GM19043 (cell line): Measurements from ENCODE around the gene SBF1.

Experiments
- ATAC-seq: cut with Tn5 transposase; IDR thresholded peaks from one replicate; pipeline ENCODE4 v1.9.1; 2021; ENCODE audit warnings: low read depth; ENCODE audit not compliant: unreplicated experiment

The SBF1 gene

DNA sequence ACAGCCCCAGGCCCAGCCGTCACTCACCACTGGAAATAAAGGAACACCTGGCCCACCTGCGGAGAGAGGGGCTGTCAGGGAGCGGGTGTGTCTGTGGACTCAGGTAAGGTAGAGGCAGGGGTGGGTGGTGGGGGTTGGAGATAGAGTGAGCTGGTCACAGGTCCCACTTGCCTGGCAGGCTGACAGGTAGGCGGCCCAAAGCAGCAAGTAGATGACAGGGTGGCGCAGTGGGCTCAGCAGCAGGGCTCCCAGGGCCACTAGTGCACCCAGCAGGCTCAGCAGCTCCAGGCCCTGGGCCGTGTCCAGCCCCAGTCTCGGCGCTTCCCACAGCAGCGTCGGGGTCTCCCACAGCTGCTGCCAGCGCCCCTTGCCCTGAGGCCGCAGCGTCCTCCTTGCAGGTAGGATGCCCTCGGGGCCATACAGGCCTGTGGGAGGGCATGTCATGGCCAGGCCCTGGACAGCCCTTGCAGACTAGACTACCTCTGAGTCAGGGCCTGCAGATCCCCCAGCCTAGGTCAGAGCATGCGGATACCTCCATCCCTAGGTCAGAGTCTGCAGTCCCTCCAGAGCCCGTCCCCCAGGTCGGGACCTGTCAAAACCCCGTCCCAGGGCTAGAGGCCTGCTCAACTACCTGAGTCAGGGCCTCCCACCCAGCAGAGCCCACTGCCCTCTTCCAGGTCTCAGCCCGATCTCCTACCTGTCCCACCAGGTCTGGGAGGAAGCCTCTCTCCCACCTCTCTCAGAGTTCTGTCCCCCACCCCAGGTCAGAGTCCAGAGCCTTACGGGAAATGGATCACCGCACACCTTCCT is 32.0 kb upstream of the SBF1 start:
- ATAC-seq, result no peak

DNA sequence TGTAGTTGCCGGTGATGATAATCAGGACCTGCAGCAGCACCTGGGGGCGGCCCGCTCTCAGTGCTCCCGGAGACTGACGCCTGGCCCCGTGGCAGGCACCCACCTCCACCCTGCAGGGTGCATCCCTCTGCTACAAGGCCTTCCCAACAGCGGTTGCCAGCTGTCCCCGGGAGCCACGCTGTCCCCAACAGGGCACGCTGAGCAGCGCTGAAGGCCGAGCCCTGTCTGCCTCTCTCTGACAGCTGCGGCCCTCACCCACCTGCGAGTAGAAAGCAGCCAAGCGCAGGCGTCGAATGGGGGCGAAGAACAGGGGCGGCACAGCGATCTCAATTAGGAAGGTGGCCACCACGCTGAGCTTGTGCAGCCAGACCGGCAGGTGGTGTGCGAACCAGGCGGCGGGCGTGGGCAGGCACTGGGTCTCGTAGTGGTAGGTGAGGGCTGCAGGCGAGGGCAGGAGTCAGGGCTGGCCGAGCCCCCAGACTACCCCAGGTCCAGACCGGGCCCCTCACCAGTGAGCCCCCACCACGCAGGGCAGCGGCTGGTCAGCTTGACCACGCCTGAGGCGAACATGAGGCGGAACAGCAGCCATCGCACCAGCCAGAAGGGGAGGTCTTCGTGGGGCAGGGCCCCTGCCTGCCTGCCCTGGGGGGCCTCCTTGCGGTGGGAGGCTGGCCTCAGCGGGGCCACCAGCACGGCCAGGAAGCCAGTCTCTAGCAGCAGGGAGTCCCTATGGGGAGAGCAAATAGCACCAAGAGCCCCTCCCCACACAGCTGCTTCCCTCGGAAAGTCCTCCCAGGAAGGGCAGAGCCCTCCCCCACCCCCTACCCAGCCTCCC is 31.2 kb upstream of the SBF1 start:
- ATAC-seq, result no peak

GRCh38 chr22:50505276-50505775 is 30.5 kb upstream of the SBF1 start:
- no peak for ATAC-seq

- ATAC-seq, result no peak
These were observed 29.8 kb upstream of the SBF1 start for GRCh38 chr22:50504369-50505211.

GRCh38 chr22:50503475-50504145 is 28.8 kb upstream of the SBF1 start:
- ATAC-seq, result no peak

DNA sequence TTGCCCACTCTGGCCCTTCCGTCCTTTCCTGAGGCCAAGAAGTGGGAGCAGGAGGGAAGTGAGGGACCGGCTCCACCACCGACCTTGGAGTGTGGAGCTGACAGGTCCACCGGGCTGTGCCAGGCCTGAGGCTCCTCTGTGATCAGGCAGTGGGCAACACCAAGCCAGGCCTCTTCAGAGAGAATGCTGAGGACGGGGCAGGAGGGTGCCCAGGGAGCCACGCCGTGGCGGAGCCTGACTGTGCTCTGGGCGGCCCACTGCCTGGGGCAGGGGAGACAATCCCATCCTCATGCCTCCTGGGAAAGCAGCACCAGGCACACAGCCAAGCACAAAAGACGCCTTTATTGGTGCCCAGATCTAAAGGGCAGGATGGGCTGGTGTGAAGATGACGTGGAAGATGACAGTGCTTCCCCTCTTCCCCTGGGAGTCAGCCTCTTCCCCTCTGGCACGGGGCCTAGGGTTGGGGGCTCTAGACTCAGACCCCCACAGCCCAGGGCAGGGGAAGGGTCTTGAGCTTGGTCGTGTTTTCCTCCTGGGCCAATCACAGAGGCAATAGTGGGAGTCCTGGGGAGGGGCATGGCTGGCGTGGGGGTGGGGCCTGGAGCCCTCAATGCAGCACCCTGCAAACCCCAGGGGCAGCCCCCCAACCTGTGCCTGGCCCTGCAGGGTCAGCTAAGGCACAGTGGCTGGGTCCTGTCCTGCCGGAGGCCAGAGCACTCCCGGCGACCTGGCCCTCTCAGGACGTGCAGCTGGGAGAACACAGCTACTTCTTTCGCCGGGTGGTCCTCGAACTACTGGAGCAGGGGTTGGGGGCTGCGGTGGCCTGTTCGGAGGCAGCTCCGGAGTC is 28.0 kb upstream of the SBF1 start:
- ATAC-seq, result no peak

DNA sequence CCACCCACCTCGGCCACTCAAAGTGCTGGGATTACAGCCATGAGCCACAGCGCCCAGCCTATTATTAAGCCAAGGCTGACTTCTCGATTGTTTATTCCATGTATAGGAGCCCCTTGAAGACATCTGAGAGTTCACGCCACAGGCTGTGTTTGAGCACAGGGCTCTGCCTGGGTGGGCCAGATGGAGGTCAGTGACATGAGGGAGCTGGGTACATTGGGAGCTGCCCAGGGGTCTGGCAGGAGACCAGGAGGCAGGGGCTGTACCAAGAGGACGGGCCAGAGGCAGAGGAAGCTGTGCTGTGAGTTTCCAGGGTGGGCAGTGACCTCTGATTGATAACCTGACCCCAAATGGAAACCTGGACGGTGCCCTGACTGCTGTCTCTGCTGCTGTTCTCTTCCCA is 27.3 kb upstream of the SBF1 start:
- no peak for ATAC-seq

DNA sequence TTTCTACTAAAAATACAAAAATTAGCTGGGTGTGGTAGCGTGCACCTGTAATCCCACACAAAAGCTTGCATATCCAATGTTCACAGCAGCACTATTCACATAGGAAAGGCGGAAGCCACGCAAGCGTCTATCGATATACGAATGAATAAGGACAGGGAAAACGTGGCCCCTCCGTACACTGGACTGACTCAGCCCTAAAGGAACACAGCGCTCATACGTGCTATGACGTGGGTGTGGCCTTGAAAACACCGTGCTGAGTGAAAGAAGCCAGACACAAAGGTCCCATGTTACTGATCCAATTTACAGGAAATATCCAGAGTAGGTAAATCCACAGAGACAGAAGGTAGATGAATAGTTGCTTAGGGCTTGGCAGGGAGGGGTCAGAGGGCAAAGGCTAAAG is 25.6 kb upstream of the SBF1 start:
- ATAC-seq, result no peak

DNA sequence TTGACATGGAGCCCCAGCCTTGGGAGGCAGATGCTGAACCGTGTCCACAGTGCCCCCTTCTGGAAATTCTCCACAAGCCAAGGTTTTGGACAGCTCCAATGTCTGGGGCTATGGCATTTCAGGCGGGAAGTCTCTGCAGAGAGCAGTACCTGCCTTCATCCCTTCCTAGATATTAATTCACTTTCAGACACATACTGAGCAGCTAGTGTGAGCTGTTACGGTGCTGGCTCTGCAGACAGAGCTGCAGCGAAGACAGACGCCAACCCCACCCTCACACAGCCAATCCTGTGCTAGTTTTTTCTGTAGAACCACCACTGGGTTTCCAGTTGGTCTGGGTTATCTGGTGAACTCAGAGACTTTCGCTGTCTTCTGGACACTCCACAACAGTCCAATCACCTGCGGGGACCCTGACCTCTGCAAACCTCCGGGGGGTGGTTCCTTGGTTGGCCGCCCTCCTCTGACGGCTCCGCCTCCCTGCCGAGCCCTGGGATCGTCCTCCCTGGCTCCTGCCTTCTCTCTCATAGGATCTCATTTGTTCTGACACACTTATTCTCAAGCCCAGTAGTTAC is 23.6 kb upstream of the SBF1 start:
- ATAC-seq, result no peak

DNA sequence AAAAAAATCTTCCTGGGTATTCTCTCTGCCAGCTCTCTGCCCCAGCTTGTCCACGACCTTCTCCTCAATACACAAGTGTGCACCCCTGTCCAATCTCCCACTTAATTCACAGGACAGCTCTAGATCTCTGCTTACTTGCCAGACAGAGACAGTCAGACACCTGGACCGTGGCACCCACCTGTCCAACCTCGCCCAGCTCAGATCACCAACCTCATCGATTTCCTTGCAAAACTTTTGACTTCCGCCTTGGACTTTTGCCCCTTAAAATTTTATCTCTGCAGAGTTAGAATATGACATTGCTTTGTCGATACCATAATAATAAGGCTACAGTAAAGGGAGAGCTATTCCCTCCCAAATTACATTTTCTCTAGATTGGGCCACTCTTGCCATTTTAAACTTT is 22.3 kb upstream of the SBF1 start:
- ATAC-seq, result no peak

GRCh38 chr22:50490531-50491308 is 15.9 kb upstream of the SBF1 start:
- no peak for ATAC-seq

DNA sequence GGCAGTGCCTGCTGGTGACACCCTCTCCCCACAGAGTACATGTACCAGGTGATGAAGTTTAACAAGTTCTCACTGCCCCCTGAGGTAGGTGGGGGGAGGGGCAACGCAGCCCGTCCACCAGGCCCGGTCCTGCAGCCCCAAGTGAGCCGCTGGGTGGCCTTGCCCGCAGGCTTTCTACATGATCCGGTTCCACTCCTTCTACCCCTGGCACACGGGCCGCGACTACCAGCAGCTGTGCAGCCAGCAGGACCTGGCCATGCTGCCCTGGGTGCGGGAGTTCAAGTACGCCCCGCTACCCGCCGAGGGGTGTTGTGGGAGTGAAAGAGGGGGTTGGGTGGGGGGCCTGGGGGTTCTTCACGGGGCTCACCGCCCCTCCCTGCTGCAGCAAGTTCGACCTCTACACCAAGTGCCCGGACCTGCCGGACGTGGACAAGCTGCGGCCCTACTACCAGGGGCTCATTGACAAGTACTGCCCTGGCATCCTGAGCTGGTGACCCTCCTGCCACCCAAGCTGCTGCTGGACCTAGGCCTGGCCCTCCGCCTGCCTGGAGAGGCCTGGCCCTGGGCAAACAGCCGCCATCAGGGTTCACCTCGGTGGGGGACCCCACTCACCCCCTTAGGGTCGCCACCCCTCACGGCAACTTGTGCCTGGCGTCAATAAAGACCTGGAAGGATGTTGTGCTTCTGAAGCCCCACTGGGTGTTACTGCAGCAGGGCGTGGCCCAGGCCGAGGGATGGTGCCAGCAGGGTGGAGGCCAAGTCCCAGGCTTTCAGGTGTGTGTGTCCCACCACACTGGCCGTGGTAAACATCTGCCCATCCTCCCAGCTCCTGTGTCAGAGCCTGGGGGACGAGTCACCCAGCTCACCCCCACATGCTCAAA is 14.8 kb upstream of the SBF1 start:
- no peak for ATAC-seq

DNA sequence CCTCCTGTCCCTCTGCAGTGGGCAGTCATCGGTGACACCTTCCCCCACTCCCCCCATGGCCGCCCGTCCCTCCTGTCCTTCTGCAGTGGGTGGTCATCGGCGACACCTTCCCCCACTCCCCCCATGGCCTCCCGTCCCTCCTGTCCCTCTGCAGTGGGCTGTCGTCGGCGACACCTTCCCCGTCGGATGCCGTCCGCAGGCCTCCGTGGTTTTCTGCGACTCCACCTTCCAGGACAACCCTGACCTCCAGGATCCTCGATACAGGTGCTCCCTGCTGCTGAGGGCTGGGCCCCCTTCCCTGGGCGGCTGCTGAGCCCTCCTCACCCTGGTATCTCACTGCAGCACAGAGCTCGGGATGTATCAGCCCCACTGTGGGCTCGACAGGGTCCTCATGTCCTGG is 14.1 kb upstream of the SBF1 start:
- no peak for ATAC-seq

DNA sequence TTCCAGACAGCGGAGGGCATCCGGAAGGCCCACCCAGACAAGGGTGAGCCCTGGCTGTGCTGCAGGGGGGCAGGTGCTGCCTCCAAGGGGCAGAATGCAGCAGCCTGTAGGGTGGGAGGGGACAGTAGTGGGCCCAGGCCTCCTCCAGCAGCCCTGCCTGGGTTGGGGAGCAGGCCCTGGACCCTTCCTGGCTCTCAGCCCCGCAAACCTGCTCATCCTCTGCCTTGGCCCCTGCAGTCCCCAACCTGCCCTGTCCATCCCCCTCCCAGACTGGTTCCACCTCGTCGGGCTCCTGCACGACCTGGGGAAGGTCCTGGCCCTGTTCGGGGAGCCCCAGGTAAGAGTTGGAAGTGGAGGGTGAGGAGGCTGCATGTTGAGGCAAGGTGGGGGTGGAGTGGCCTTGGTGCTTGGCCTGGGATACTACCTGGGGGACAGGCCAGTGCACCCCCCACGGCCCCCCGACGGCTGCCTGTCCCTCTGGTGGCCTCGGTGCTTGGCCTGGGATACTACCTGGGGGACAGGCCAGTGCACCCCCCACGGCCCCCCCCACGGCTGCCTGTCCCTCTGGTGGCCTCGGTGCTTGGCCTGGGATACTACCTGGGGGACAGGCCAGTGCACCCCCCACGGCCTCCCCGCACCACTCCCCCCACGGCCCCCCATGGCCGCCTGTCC is 13.3 kb upstream of the SBF1 start:
- ATAC-seq, result no peak

DNA sequence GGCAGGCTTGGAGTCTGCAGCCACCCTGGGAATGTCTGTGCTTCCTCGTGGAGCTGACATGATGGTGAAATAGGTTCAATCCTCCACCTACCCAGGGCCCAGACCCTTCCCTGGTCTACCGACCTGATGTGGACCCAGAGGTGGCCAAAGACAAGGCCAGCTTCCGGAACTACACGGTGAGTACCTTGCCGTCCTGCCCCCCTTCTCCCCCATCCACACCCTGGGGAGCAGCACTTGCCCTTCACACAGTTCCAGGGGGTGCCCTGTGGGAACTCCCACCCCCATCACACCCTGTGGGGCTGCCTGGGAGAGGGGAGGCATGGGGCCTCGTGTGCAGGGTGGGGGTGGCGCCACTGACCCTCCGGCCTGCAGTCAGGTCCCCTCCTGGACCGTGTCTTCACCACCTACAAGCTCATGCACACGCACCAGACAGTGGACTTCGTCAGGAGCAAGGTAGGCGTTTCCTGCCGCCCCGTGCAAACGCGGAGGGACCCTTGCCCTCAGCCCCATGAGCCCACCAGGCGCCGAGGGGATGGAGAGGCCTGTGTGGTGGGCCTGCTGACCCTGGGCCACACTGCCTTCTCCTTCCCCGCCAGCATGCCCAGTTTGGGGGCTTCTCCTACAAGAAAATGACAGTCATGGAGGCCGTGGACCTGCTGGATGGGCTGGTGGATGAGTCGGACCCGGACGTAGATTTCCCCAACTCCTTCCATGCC is 12.6 kb upstream of the SBF1 start:
- no peak for ATAC-seq
